Inflammatory macrophage treated with lipopolysaccharide for 1 hour (primary cell): ENCODE data around the gene CAMK1D.
"Not testable (repeated sequence)": the region's sequence is repeated elsewhere in the genome, so short reads cannot be mapped to it uniquely, and the experiment has no call there.

Experiments
- DNase-seq, 2 donors: peaks; one replicate each; pipeline ENCODE4 v3.0.0-alpha.2; 2020 to 2022

Gene CAMK1D

GRCh38 chr10:12730809-12731519 is 381.6 kb downstream of the CAMK1D start:
- DNase-seq, result peak in 1 of 2 donors; percentile 17

GRCh38 chr10:12733271-12733670 is 383.9 kb downstream of the CAMK1D start:
- no peak for DNase-seq

GRCh38 chr10:12735843-12736462 is 386.6 kb downstream of the CAMK1D start:
- DNase-seq, result peak in 1 of 2 donors; percentile 27

GRCh38 chr10:12740813-12741212 is 391.5 kb downstream of the CAMK1D start:
- DNase-seq, result no peak

GRCh38 chr10:12741360-12741804 is 392.0 kb downstream of the CAMK1D start:
- DNase-seq, result no peak

- peak in 1 of 2 donors; percentile 16 for DNase-seq
Observed at GRCh38 chr10:12742771-12743170, 393.4 kb downstream of the CAMK1D start.

GRCh38 chr10:12743466-12743865 is 394.1 kb downstream of the CAMK1D start:
- DNase-seq, result not testable (repeated sequence)

- DNase-seq, result no peak
Observed at GRCh38 chr10:12743941-12744340, 394.6 kb downstream of the CAMK1D start.

- DNase-seq, result no peak
Observed at GRCh38 chr10:12748186-12748585, 398.8 kb downstream of the CAMK1D start.

- DNase-seq, result no peak
Observed at GRCh38 chr10:12749760-12750478, 400.6 kb downstream of the CAMK1D start.

- DNase-seq, result no peak
Observed at GRCh38 chr10:12750526-12751201, 401.3 kb downstream of the CAMK1D start.

GRCh38 chr10:12755075-12755474 is 405.7 kb downstream of the CAMK1D start:
- no peak for DNase-seq

- DNase-seq, result no peak
Observed at GRCh38 chr10:12757351-12757750, 408.0 kb downstream of the CAMK1D start.

GRCh38 chr10:12758271-12758670 is 408.9 kb downstream of the CAMK1D start:
- DNase-seq, result no peak

- DNase-seq, result no peak
Observed at GRCh38 chr10:12766223-12766622, 416.9 kb downstream of the CAMK1D start.

GRCh38 chr10:12768156-12769100 is 419.1 kb downstream of the CAMK1D start:
- DNase-seq, result no peak

GRCh38 chr10:12769323-12770044 is 420.1 kb downstream of the CAMK1D start:
- DNase-seq, result no peak

- DNase-seq, result no peak
Observed at GRCh38 chr10:12771981-12772760, 422.8 kb downstream of the CAMK1D start.

GRCh38 chr10:12772797-12773587 is 423.6 kb downstream of the CAMK1D start:
- no peak for DNase-seq
